GM20431 (cell line): ENCODE results near the gene PLA1A.

ENCODE experiments used
- in situ Hi-C: fragments of 300-500 bp; cut with MseI, MboI; formaldehyde crosslinking; loops from one replicate; pipeline ENCODE4 v1.15.0; 2020; ENCODE audit warnings: low sequenced_read_pairs; ENCODE audit not compliant: unreplicated experiment

PLA1A gene

GRCh38 chr3:119632216-119632615 lies 34.5 kb downstream of the PLA1A start:
- in situ Hi-C loops, result no loop called here

- in situ Hi-C loops, result no loop called here
Observed at GRCh38 chr3:119632829-119633228, 35.1 kb downstream of the PLA1A start.

GRCh38 chr3:119635719-119636118 lies 38.0 kb downstream of the PLA1A start:
- in situ Hi-C loops, result no loop called here

GRCh38 chr3:119636249-119636648 lies 38.6 kb downstream of the PLA1A start:
- in situ Hi-C loops, result no loop called here

GRCh38 chr3:119636891-119637611 lies 39.4 kb downstream of the PLA1A start:
- in situ Hi-C loops, result no loop called here

- in situ Hi-C loops, result no loop called here
Observed at GRCh38 chr3:119637679-119638477, 40.2 kb downstream of the PLA1A start.

- in situ Hi-C loops, result no loop called here
Observed at GRCh38 chr3:119639494-119640350, 42.0 kb downstream of the PLA1A start.

GRCh38 chr3:119641416-119641815 lies 43.7 kb downstream of the PLA1A start:
- in situ Hi-C loops, result no loop called here

- in situ Hi-C loops, result no loop called here
Observed at GRCh38 chr3:119642746-119643473, 45.2 kb downstream of the PLA1A start.

- in situ Hi-C loops, result no loop called here
Observed at GRCh38 chr3:119643528-119643927, 45.8 kb downstream of the PLA1A start.

GRCh38 chr3:119644481-119644880 lies 46.8 kb downstream of the PLA1A start:
- in situ Hi-C loops, result no loop called here

GRCh38 chr3:119645813-119646212 lies 48.1 kb downstream of the PLA1A start:
- in situ Hi-C loops, result no loop called here

- in situ Hi-C loops, result no loop called here
Observed at GRCh38 chr3:119647171-119647570, 49.5 kb downstream of the PLA1A start.

- in situ Hi-C loops, result no loop called here
Observed at GRCh38 chr3:119647843-119648575, 50.3 kb downstream of the PLA1A start.

- in situ Hi-C loops, result no loop called here
Observed at GRCh38 chr3:119649761-119650160, 52.1 kb downstream of the PLA1A start.

- in situ Hi-C loops, result no loop called here
Observed at GRCh38 chr3:119652306-119653033, 54.8 kb downstream of the PLA1A start.

- in situ Hi-C loops, result no loop called here
Observed at GRCh38 chr3:119653876-119654275, 56.2 kb downstream of the PLA1A start.

GRCh38 chr3:119657887-119658702 lies 60.4 kb downstream of the PLA1A start:
- in situ Hi-C loops, result no loop called here
